NCI-H69 (cell line): ENCODE results near the gene BNIPL.

Experiments
- DNase-seq: peaks from one replicate; lab custom pipeline; 2025; lab: John Stamatoyannopoulos, UW

Gene BNIPL

GRCh38 chr1:151036356-151036755, at the start of gene BNIPL:
BNIPL (plus strand) TSS chr1:151036586; CDS start chr1:151036726, 140 bp downstream.
- no peak for DNase-seq

- DNase-seq: no peak
Observed at GRCh38 chr1:150987924-150988323, 48.5 kb upstream of the BNIPL start.

GRCh38 chr1:150992626-150993025, 43.8 kb upstream of the BNIPL start:
- DNase-seq: no peak

- no peak for DNase-seq
Observed at GRCh38 chr1:150994248-150994647, 42.1 kb upstream of the BNIPL start.

GRCh38 chr1:150995460-150995859, 40.9 kb upstream of the BNIPL start:
- DNase-seq: no peak

- peak; percentile 13 for DNase-seq
Observed at GRCh38 chr1:150995896-150996295, 40.5 kb upstream of the BNIPL start.

GRCh38 chr1:150997126-150997872, 39.1 kb upstream of the BNIPL start:
- no peak for DNase-seq

GRCh38 chr1:150997949-150998348, 38.4 kb upstream of the BNIPL start:
- no peak for DNase-seq

GRCh38 chr1:150999051-150999674, 37.2 kb upstream of the BNIPL start:
- no peak for DNase-seq

GRCh38 chr1:150999926-151000325, 36.5 kb upstream of the BNIPL start:
- no peak for DNase-seq

- no peak for DNase-seq
Observed at GRCh38 chr1:151000408-151000807, 36.0 kb upstream of the BNIPL start.

GRCh38 chr1:151001602-151002001, 34.8 kb upstream of the BNIPL start:
- no peak for DNase-seq

GRCh38 chr1:151002051-151002450, 34.3 kb upstream of the BNIPL start:
- no peak for DNase-seq

- DNase-seq: no peak
Observed at GRCh38 chr1:151002611-151003010, 33.8 kb upstream of the BNIPL start.

GRCh38 chr1:151003180-151003579, 33.2 kb upstream of the BNIPL start:
- DNase-seq: no peak

- peak; percentile 55 for DNase-seq
Observed at GRCh38 chr1:151005729-151006319, 30.6 kb upstream of the BNIPL start.

GRCh38 chr1:151006327-151007052, 29.9 kb upstream of the BNIPL start, which contains the start of gene MINDY1:
MINDY1 (minus strand) TSS chr1:151006902; CDS start chr1:151002617, 4,285 bp downstream.
- peak; percentile 93 for DNase-seq

- DNase-seq: peak; percentile 38
Observed at GRCh38 chr1:151007853-151008243, 28.5 kb upstream of the BNIPL start.

GRCh38 chr1:151008244-151009205, 27.9 kb upstream of the BNIPL start, which contains the start of gene PRUNE1:
PRUNE1 (plus strand) TSS chr1:151008449; CDS start chr1:151008633, 184 bp downstream.
- peak; percentile 98 for DNase-seq

- no peak for DNase-seq
Observed at GRCh38 chr1:151009206-151009587, 27.2 kb upstream of the BNIPL start.

GRCh38 chr1:151009674-151010345, 26.6 kb upstream of the BNIPL start:
- no peak for DNase-seq
